Naive thymus-derived CD4-positive, alpha-beta T cell (primary cell): ENCODE results near the gene RAB18. TPM values are rescaled to one million over a fixed set of nuclear protein-coding genes. Genes with fewer than 3 reads are reported as not detected.

Experiments
- ATAC-seq: fragments of 150-1000 bp; cut with Tn5 transposase; 2 replicates; pipeline ENCODE4 v1.10.0; 2021; ENCODE audit warnings: mild to moderate bottlenecking, moderate library complexity
- CTCF ChIA-PET: fragments of 350-600 bp; sonication (Branson Sonifier 250); formaldehyde crosslinking; loops from one replicate; lab custom pipeline; 2021; ENCODE audit warnings: antibody characterized with exemption; lab: Charles Lee
- POLR2A ChIA-PET: fragments of 350-600 bp; sonication (Branson Sonifier 250); formaldehyde crosslinking; loops from one replicate; lab custom pipeline; 2021; ENCODE audit warnings: antibody characterized with exemption, inconsistent platforms; lab: Charles Lee
- DNase-seq, 9 donors: peaks; one replicate each; pipeline versions ENCODE4 v3.0.0 to v3.0.0-alpha.2; 2020 to 2022; ENCODE audit warnings: mixed read lengths in 1 of 9
- H3K27ac ChIP-seq: one replicate; pipeline ENCODE4 v1.7.0; 2013; ENCODE audit warnings: mild to moderate bottlenecking, low read depth, low read length, moderate library complexity
- H3K27me3 ChIP-seq, 2 donors: one replicate each; pipeline ENCODE4 v1.7.0; 2013; ENCODE audit warnings: low read length in 2 of 2, mild to moderate bottlenecking in 2 of 2, moderate library complexity in 2 of 2; ENCODE audit not compliant: control insufficient read depth in 2 of 2, insufficient read depth in 2 of 2
- H3K36me3 ChIP-seq, 3 experiments: 1 replicate in 2 of 3; 2 replicates in 1 of 3; pipeline ENCODE4 v1.7.0; 2013; ENCODE audit warnings: low read length in 3 of 3, mild to moderate bottlenecking in 3 of 3, moderate library complexity in 1 of 3; ENCODE audit not compliant: insufficient read depth in 3 of 3, control insufficient read depth in 2 of 3
- H3K4me1 ChIP-seq, 2 donors: one replicate each; pipeline ENCODE4 v1.7.0; 2013; ENCODE audit warnings: low read length in 2 of 2, mild to moderate bottlenecking in 2 of 2, moderate library complexity in 1 of 2; ENCODE audit not compliant: control insufficient read depth in 2 of 2, insufficient read depth in 2 of 2
- H3K4me3 ChIP-seq: 2 replicates; pipeline ENCODE4 v1.7.0; 2013; ENCODE audit warnings: mild to moderate bottlenecking, low read length
- H3K9me3 ChIP-seq, 3 experiments: 1 replicate in 2 of 3; 2 replicates in 1 of 3; pipeline ENCODE4 v1.7.0; 2013; ENCODE audit warnings: low read length in 3 of 3; ENCODE audit not compliant: control insufficient read depth in 2 of 3
- H3K27ac Mint-ChIP-seq, 9 donors: one replicate each; pipeline ENCODE4 v1.8.0; 2020 to 2022; ENCODE audit warnings: mixed read lengths in 9 of 9, mild to moderate bottlenecking in 8 of 9, moderate library complexity in 5 of 9, inconsistent platforms in 2 of 9
- H3K27me3 Mint-ChIP-seq, 5 donors: one replicate each; pipeline ENCODE4 v1.8.0; 2021 to 2022; ENCODE audit warnings: mixed read lengths in 5 of 5, mild to moderate bottlenecking in 1 of 5
- H3K36me3 Mint-ChIP-seq, 5 donors: one replicate each; pipeline ENCODE4 v1.8.0; 2020 to 2022; ENCODE audit warnings: mixed read lengths in 5 of 5, mild to moderate bottlenecking in 3 of 5, inconsistent platforms in 1 of 5
- H3K4me1 Mint-ChIP-seq, 7 donors: one replicate each; pipeline ENCODE4 v1.8.0; 2020 to 2022; ENCODE audit warnings: mixed read lengths in 7 of 7, mild to moderate bottlenecking in 3 of 7, inconsistent platforms in 1 of 7
- H3K4me3 Mint-ChIP-seq, 10 donors: one replicate each; pipeline ENCODE4 v1.8.0; 2020 to 2022; ENCODE audit warnings: mild to moderate bottlenecking in 10 of 10, mixed read lengths in 10 of 10, moderate library complexity in 6 of 10, inconsistent platforms in 2 of 10
- H3K9me3 Mint-ChIP-seq, 11 donors: one replicate each; pipeline ENCODE4 v1.8.0; 2020 to 2022; ENCODE audit warnings: mixed read lengths in 11 of 11, mild to moderate bottlenecking in 4 of 11, inconsistent platforms in 1 of 11, moderate library complexity in 1 of 11
- intact Hi-C, 2 donors: fragments of 100-400 bp; cut with micrococcal nuclease; formaldehyde crosslinking; loops; one replicate each; pipeline ENCODE4 v1.15.1; 2023
- polyA plus RNA-seq, 2 donors: library from polyadenylated mRNA; unstranded; fragments of 300-500 nt; fragmentation: Illumina TruSeq; gene quantifications; one replicate each; pipeline ENCODE4 v1.2.3, GENCODE V29; 2021
- total RNA-seq, 6 experiments: library from RNA in 5 of 6; stranded (reverse) in 5 of 6; gene quantifications; 1 replicate in 5 of 6; 2 replicates in 1 of 6; pipeline ENCODE4 v1.2.3 and lab custom pipeline; 2021 to 2026

RAB18 gene
- total and polyA plus RNA-seq, 7 experiments from 2014 or later: 54.0 to 96.1 (median 73.6) TPM

DNA sequence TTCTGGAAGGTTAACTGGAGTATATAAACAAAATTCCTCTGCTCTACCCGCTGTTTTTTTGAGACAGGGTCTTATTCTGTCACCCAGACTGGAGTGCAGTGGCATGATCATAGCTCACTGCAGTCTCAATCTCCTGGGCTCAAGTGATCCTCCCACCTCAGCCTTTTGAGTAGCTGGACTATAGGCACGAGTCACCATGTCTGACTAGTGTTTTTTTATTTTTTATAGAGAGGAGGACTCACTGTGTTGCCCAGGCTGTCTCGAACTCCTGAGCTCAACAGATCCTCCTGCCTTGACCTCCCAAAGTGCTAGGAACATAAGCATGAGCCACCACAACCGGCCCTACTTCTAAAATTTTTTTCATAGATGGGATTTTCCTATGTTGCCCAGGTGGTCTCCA, 2.2 kb downstream of the RAB18 start:
- ChIA-PET CTCF (no interaction called here), POLR2A (interaction anchor here (0.5 kb wide), 1 partner anchor 837 kb away, joined by 4 read pairs; no protein-coding TSS in a partner anchor)
- peaks cover 0 to 31% (median 25%) of the 10 kb centered on the region in 5 donors for H3K36me3 Mint-ChIP-seq
- DNase-seq (no peak), ATAC-seq (no peak)
- Histone ChIP-seq H3K9me3 (no peaks in the 10 kb centered on the region), H3K27ac (no peak overlapping the region), H3K36me3 (peaks cover 0 to 8% (median 0%) of the 10 kb centered on the region in 3 experiments), H3K27me3 (no peaks in the 10 kb centered on the region), H3K4me3 (no peak overlapping the region), H3K4me1 (peaks cover 15 to 18% of the 10 kb centered on the region in 2 donors)
- peaks cover 0 to 3% (median 0%) of the 10 kb centered on the region in 11 donors for H3K9me3 Mint-ChIP-seq
- peak overlapping the region; percentile 63 to 99 (median 82) for H3K4me3 Mint-ChIP-seq
- H3K27me3 Mint-ChIP-seq: peaks cover 0 to 7% (median 0%) of the 10 kb centered on the region in 5 donors
- H3K27ac Mint-ChIP-seq: peak overlapping the region in 3 of 9 donors; percentile 19 to 59 (median 32)
- H3K4me1 Mint-ChIP-seq: peaks cover 50 to 78% (median 70%) of the 10 kb centered on the region in 7 donors
- intact Hi-C loops: loop anchor here in 1 of 2 donors (10.0 kb wide), 1 partner anchor 1021 kb away; no protein-coding TSS in a partner anchor

DNA sequence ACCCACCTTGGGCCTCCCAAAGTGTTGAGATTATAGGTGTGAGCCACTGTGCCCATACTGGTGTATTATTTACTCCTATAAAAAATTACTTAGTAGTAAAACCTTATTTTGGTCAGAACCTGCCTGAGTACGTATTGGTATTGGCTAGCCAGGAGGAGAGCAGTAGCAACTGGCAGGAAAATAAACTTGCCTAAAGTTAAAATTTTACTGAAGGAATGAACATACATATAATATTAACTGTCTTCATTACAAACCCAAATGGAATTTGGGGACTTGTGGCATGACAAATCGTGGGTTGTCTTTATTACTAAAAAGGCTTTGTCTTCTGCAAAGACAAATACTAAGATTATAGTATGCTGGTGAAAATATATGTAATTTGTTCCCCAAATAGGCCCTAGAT, 8.4 kb downstream of the RAB18 start:
- H3K4me3 ChIP-seq: no peak overlapping the region
- intact Hi-C loops: no loop called here
- no peaks in the 10 kb centered on the region for H3K9me3 ChIP-seq
- ATAC-seq: no peak
- H3K4me1 ChIP-seq: peaks cover 0 to 10% of the 10 kb centered on the region in 2 donors
- H3K36me3 ChIP-seq: peaks cover 0 to 4% (median 4%) of the 10 kb centered on the region in 3 experiments
- no peaks in the 10 kb centered on the region for H3K9me3 Mint-ChIP-seq
- no peak for DNase-seq
- H3K27me3 Mint-ChIP-seq: no peaks in the 10 kb centered on the region
- H3K27ac ChIP-seq: no peak overlapping the region
- H3K4me1 Mint-ChIP-seq: peaks cover 49 to 94% (median 87%) of the 10 kb centered on the region in 7 donors
- H3K27me3 ChIP-seq: no peaks in the 10 kb centered on the region
- CTCF ChIA-PET: no interaction called here
- no peak overlapping the region for H3K27ac Mint-ChIP-seq
- POLR2A ChIA-PET: interaction anchor here (0.7 kb wide), 1 partner anchor 65 kb away, joined by 3 read pairs; no protein-coding TSS in a partner anchor
- H3K36me3 Mint-ChIP-seq: peaks cover 5 to 57% (median 47%) of the 10 kb centered on the region in 5 donors
- peak overlapping the region in 1 of 10 donors; percentile 11 for H3K4me3 Mint-ChIP-seq

DNA sequence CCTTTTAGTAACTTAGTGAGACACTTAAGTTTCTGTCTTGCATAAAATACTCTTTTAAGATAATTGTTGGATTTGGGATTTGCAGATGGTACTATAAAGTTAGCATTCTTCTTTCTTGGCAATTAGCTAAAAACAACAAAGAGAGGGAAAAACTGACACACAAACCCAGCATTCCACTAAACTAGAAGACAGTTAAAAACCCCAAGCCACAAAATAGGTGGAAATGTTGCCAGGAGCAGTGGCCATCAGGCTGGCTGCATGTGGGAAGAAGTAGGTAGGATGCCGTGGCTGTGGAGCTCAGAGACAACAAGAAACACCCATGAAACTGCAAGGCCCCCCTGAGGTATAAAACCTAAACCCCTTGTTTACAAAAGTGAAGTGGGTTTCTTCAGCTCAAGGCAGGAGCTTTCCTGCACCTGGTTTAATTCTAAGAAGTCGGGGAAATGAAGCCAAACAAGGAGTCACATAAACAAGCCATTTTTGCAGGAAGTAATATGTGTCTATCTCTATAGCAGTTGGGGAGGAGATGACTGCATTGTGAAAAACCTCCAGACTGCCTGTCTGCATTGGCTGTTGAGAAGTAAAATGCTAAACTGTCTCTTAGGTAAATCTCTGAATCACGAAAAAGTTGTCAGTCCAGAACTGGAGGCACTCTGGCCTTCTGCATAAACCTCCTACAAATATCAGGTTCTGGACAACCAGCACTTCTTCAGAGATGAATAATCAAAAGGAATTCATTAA, 9.5 kb downstream of the RAB18 start:
- no peak overlapping the region for H3K4me3 ChIP-seq
- peak in 2 of 9 donors; percentile 10 to 18 for DNase-seq
- peaks cover 0 to 4% (median 4%) of the 10 kb centered on the region in 3 experiments for H3K36me3 ChIP-seq
- ATAC-seq: no peak
- peaks cover 0 to 15% of the 10 kb centered on the region in 2 donors for H3K4me1 ChIP-seq
- H3K27me3 ChIP-seq: no peaks in the 10 kb centered on the region
- POLR2A ChIA-PET: interaction anchor here (2.0 kb wide), 1 partner anchor 9 kb away, joined by 12 read pairs; the partner anchor contains the start of gene RAB18
- no peaks in the 10 kb centered on the region for H3K9me3 ChIP-seq
- peak overlapping the region; percentile 17 for H3K27ac ChIP-seq
- Mint-ChIP-seq H3K4me1 (peaks cover 49 to 95% (median 88%) of the 10 kb centered on the region in 7 donors), H3K9me3 (no peaks in the 10 kb centered on the region), H3K36me3 (peaks cover 5 to 62% (median 51%) of the 10 kb centered on the region in 5 donors), H3K27me3 (no peaks in the 10 kb centered on the region), H3K27ac (peak overlapping the region; percentile 32 to 93 (median 83)), H3K4me3 (peak overlapping the region; percentile 11 to 87 (median 50))
- intact Hi-C loops: loop anchor here (1.0 to 2.0 kb wide), 2 partner anchors 9 to 15 kb away; partner anchors contain the start of gene RAB18 (in 1 of the 2)
- CTCF ChIA-PET: interaction anchor here (0.7 to 0.9 kb wide), 2 partner anchors 8 to 118 kb away, joined by 3 to 4 read pairs; no protein-coding TSS in a partner anchor

DNA sequence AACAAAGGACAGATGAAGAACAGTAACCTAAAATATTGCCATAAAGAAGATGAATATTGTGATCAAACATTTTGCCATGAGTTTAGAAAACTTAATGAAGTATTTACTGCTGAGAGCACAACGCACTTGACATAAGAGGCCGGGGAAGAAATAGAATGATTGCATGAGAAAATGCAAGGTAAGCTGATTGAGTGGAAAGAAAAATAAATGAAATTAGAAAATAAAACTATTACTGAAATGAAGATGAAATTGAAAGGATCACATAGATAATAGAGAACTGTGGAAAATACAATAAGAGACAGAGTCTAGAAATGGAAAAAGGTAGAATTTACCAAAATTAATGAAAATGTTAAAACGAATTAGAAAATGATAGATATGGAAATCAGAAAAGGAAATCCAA, 10.1 kb downstream of the RAB18 start:
- H3K27me3 ChIP-seq: no peaks in the 10 kb centered on the region
- Mint-ChIP-seq H3K36me3 (peaks cover 5 to 60% (median 51%) of the 10 kb centered on the region in 5 donors), H3K27me3 (no peaks in the 10 kb centered on the region), H3K4me3 (peak overlapping the region; percentile 15 to 87 (median 44)), H3K4me1 (peaks cover 49 to 95% (median 88%) of the 10 kb centered on the region in 7 donors), H3K9me3 (no peaks in the 10 kb centered on the region), H3K27ac (peak overlapping the region in 8 of 9 donors; percentile 32 to 93 (median 79))
- ChIA-PET CTCF (no interaction called here), POLR2A (interaction anchor here (2.0 kb wide), 1 partner anchor 10 kb away, joined by 12 read pairs; the partner anchor contains the start of gene RAB18)
- H3K27ac ChIP-seq: peak overlapping the region; percentile 17
- ATAC-seq (no peak), DNase-seq (no peak)
- intact Hi-C loops: loop anchor here in 1 of 2 donors (2.0 kb wide), 1 partner anchor 15 kb away; no protein-coding TSS in a partner anchor
- H3K36me3 ChIP-seq: peaks cover 0 to 4% (median 4%) of the 10 kb centered on the region in 3 experiments
- no peaks in the 10 kb centered on the region for H3K9me3 ChIP-seq
- H3K4me3 ChIP-seq: no peak overlapping the region
- peaks cover 0 to 10% of the 10 kb centered on the region in 2 donors for H3K4me1 ChIP-seq

DNA sequence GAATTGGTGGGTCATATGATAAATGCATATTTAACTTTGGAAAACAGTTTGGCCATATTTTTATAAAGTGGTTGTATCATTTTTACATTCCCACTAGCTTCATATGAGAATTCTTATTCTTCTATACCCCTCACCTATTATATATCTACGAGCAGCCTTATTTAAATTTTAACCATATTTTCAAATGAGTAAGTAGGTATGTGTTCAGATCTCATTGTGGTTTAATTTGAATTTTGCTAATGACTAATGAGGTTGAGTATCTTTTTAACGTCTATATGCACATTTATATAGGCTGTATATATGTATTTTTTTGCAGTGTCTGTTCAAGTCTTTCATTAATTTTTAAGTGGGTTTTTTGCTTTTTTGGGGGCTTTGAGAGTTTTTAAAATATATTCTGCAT, 14.2 kb downstream of the RAB18 start:
- Histone ChIP-seq H3K27ac (no peak overlapping the region), H3K36me3 (no peaks in the 10 kb centered on the region), H3K4me3 (no peak overlapping the region), H3K4me1 (peaks cover 8% of the 10 kb centered on the region in 2 donors), H3K27me3 (no peaks in the 10 kb centered on the region), H3K9me3 (no peaks in the 10 kb centered on the region)
- ChIA-PET CTCF (no interaction called here), POLR2A (no interaction called here)
- Mint-ChIP-seq H3K27me3 (no peaks in the 10 kb centered on the region), H3K27ac (no peak overlapping the region), H3K4me1 (peaks cover 52 to 98% (median 92%) of the 10 kb centered on the region in 7 donors), H3K36me3 (peaks cover 5 to 41% (median 30%) of the 10 kb centered on the region in 5 donors), H3K9me3 (no peaks in the 10 kb centered on the region), H3K4me3 (peak overlapping the region in 2 of 10 donors; percentile 13 to 19)
- DNase-seq: no peak
- ATAC-seq: no peak
- intact Hi-C loops: no loop called here

DNA sequence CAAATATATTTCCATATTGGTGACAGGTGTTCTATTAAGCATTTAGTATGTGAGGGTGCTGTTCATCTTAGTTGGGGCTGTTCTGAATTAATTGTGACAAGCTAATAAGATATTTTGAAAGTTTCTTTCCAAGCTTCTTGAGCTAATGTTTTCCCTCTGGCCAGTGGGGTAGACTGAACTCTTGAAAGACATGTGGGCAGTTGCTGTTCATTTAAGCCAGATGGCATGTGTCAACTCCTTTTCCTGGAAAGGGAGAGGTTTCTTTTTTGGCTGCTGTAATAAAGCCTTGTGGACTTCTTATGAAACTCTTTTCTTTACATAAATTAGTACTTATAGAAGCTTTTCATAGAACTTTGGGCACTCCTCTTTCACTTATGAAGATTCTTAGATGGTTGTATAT, 21.7 kb downstream of the RAB18 start:
- POLR2A ChIA-PET: interaction anchor here (1.5 kb wide), 1 partner anchor 22 kb away, joined by 5 read pairs; the partner anchor contains the start of gene RAB18

More for the DNA sequence above, 21.7 kb downstream of the RAB18 start:
- DNase-seq (no peak), ATAC-seq (no peak)
- Histone ChIP-seq H3K27me3 (no peaks in the 10 kb centered on the region), H3K9me3 (no peaks in the 10 kb centered on the region), H3K27ac (no peak overlapping the region), H3K4me3 (no peak overlapping the region), H3K36me3 (no peaks in the 10 kb centered on the region), H3K4me1 (peaks cover 0 to 19% of the 10 kb centered on the region in 2 donors)
- CTCF ChIA-PET: interaction anchor here (0.7 kb wide), 1 partner anchor 870 kb away, joined by 3 read pairs; no protein-coding TSS in a partner anchor
- H3K9me3 Mint-ChIP-seq: no peaks in the 10 kb centered on the region
- H3K36me3 Mint-ChIP-seq: peaks cover 0 to 22% (median 9%) of the 10 kb centered on the region in 5 donors
- peak overlapping the region in 1 of 10 donors; percentile 54 for H3K4me3 Mint-ChIP-seq
- peak overlapping the region in 1 of 9 donors; percentile 13 for H3K27ac Mint-ChIP-seq
- intact Hi-C loops: no loop called here
- no peaks in the 10 kb centered on the region for H3K27me3 Mint-ChIP-seq
- peaks cover 50 to 91% (median 88%) of the 10 kb centered on the region in 7 donors for H3K4me1 Mint-ChIP-seq
